K562 (cell line): ENCODE measurements around the gene CCDC175.

Experiments used
- CHD1 ChIP-seq: fragments of 200-600 bp; sonication (generic); IDR thresholded peaks from one replicate; pipeline ENCODE4 v1.6.1; 2012; ENCODE audit warnings: mild to moderate bottlenecking, moderate library complexity, low read length, inconsistent platforms
- CTCF ChIP-seq, 3 experiments: IDR thresholded peaks in 2 of 3; conservative IDR thresholded peaks in 1 of 3; 2 replicates each; pipeline ENCODE4 v1.5.1; 2011 to 2012; ENCODE audit warnings: low read length in 3 of 3, mild to moderate bottlenecking in 3 of 3, control low read depth in 2 of 3, improper control_type of control experiment in 1 of 3, inconsistent platforms in 1 of 3, low read depth in 1 of 3, mixed read lengths in 1 of 3, moderate library complexity in 1 of 3; ENCODE audit not compliant: insufficient read depth in 2 of 3
- PURB ChIP-seq: sonication (generic); formaldehyde crosslinking; IDR thresholded peaks from 2 replicates; pipeline ENCODE4 v1.9.0; 2021; ENCODE audit warnings: low read depth, mild to moderate bottlenecking, missing genetic modification reagents

DNA sequence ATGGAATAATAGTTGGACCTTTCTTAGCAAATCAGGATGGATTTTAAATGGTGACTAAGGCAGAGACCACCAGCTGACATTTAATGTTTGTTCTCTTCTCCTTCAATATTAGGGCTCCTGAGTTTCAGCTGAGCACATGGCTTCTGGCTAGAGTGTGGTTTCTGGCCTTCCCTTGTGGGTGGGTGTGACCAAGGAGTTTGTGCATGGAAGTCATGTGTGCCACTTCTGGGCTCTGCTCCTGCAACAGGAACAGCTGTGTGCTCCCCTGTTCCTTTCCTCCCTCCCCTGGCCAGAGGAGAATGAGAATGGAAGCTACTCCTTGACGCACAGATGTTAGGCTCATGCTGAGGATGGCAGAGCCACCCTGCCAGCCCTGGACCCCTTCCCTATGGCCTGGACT is 44.2 kb downstream of the CCDC175 start:
- TF ChIP-seq PURB (CRISPR knock-in tag) (no peak), CHD1 (no peak), CTCF (IDR thresholded peaks at IDR 0.05 in 2 of 3, conservative IDR thresholded peaks at IDR 0.05 in 1 of 3; ENCODE audit: insufficient read depth in 2 of 3, low read depth in 1 of 3, low read length in 3 of 3) (no peak)
